Measurements from ENCODE around the gene GPR137. TPM values are rescaled to one million over a fixed set of nuclear protein-coding genes. Genes with fewer than 3 reads are reported as not detected.

Gene GPR137
- total and polyA plus RNA-seq, 4 donors, result 6.7 to 22.2 (median 9.0) TPM

DNA sequence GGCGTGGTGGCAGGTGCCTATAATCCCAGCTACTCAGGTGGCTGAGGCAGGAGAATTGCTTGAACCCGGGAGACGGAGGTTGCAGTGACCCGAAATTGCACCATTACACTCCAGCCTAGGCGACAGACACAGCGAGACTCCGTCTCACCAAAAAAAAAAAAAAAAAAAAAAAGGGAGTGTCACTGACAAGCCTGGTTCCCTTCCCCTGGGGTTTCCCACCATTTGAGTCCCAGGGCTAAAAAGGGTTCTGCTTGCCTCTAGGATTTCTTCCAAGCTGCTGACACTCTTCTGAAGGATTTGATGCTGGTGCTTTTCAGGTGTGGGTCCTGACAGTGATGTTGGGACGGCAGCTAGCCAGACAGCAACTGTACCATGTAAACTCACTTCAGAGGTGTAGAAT, 53.1 kb downstream of the GPR137 start:
- TF ChIP-seq RAD21 (IDR thresholded peaks at IDR 0.05) (no peak), HNF4A (conservative IDR thresholded peaks at IDR 0.05) (no peak), ZBTB33 (IDR thresholded peaks at IDR 0.05) (no peak), EGR1 (IDR thresholded peaks at IDR 0.05; ENCODE audit: low read depth in 2 of 2) (no peak), GABPA (IDR thresholded peaks at IDR 0.05 in 1 of 2, conservative IDR thresholded peaks at IDR 0.05 in 1 of 2) (no peak), TAF1 (conservative IDR thresholded peaks at IDR 0.05) (no peak), MAX (IDR thresholded peaks at IDR 0.05) (no peak)
- Histone ChIP-seq H3K36me3 (ENCODE audit: control insufficient read depth in 4 of 4, insufficient read depth in 3 of 4, low read depth in 1 of 4, low read length in 3 of 4) (no peaks in the 10 kb centered on the region), H3K4me1 (ENCODE audit: control insufficient read depth in 4 of 4, insufficient read depth in 4 of 4, low read length in 3 of 4) (peaks cover 0 to 12% (median 7%) of the 10 kb centered on the region in 4 donors), H3K27me3 (ENCODE audit: control insufficient read depth in 4 of 4, insufficient read depth in 4 of 4, low read length in 3 of 4) (no peaks in the 10 kb centered on the region), H3K27ac (ENCODE audit: low read depth in 1 of 2, low read length in 2 of 2) (no peak overlapping the region), H3K4me3 (ENCODE audit: low read depth in 1 of 3, low read length in 3 of 3) (no peak overlapping the region), H3K9me3 (ENCODE audit: control insufficient read depth in 4 of 4, low read length in 3 of 4) (no peaks in the 10 kb centered on the region), H3K9ac (ENCODE audit: low read depth in 1 of 2, low read length in 2 of 2) (no peak overlapping the region)
- no peak for DNase-seq (ENCODE audit: low spot score)
- 88% methylated on average over 8 of the region's 8 CpGs for WGBS

Small RNA genes within 50 kb of the gene (small RNA-seq; reads per million reads assigned to genes)
- not detected for gene RF00019

Other genes with a start within 250 kb of the GPR137 start
- gene FLRT1, start 249.9 kb upstream of the GPR137 start, total RNA-seq, result under 1 TPM in 1 of 2 donors, not detected in 1; 0.05 TPM
- gene FLRT1, start 249.9 kb upstream of the GPR137 start, polyA plus RNA-seq, result under 1 TPM; 0.02 to 0.32 TPM
- gene MACROD1, start 119.7 kb upstream of the GPR137 start, total RNA-seq, result 10 to 100 TPM in 1 of 2 donors, 1 to 10 TPM in 1; 8.9 to 12.6 TPM
- gene MACROD1, start 119.7 kb upstream of the GPR137 start, polyA plus RNA-seq, result 10 to 100 TPM; 13.5 to 25.9 TPM
- 10 to 100 TPM; 51.3 to 58.1 TPM for gene STIP1, start 99.7 kb upstream of the GPR137 start, total RNA-seq
- 10 to 100 TPM; 22.6 to 33.7 TPM for gene STIP1, start 99.7 kb upstream of the GPR137 start, polyA plus RNA-seq
- gene FERMT3, start 79.1 kb upstream of the GPR137 start, total RNA-seq, result 10 to 100 TPM; 11.0 to 47.2 TPM
- gene FERMT3, start 79.1 kb upstream of the GPR137 start, polyA plus RNA-seq, result 1 to 10 TPM; 3.4 to 8.5 TPM
- 10 to 100 TPM; 14.0 to 22.9 TPM for gene TRPT1, start 59.7 kb upstream of the GPR137 start, total RNA-seq
- gene TRPT1, start 59.7 kb upstream of the GPR137 start, polyA plus RNA-seq, result 10 to 100 TPM; 18.7 to 37.8 TPM
- gene NUDT22, start 59.6 kb upstream of the GPR137 start, total RNA-seq, result 10 to 100 TPM; 20.0 to 47.8 TPM
- gene NUDT22, start 59.6 kb upstream of the GPR137 start, polyA plus RNA-seq, result 10 to 100 TPM; 37.9 to 44.5 TPM
- gene DNAJC4, start 55.3 kb upstream of the GPR137 start, total RNA-seq, result 10 to 100 TPM in 1 of 2 donors, 1 to 10 TPM in 1; 8.5 to 25.9 TPM
- 10 to 100 TPM; 22.7 to 24.3 TPM for gene DNAJC4, start 55.3 kb upstream of the GPR137 start, polyA plus RNA-seq
- 1 to 10 TPM; 3.6 to 9.5 TPM for gene VEGFB, start 51.3 kb upstream of the GPR137 start, total RNA-seq
- 10 to 100 TPM; 11.9 to 17.3 TPM for gene VEGFB, start 51.3 kb upstream of the GPR137 start, polyA plus RNA-seq
- gene FKBP2, start 44.8 kb upstream of the GPR137 start, total RNA-seq, result 10 to 100 TPM; 60.8 to 79.0 TPM
- 100 to 1,000 TPM; 170 to 241 TPM for gene FKBP2, start 44.8 kb upstream of the GPR137 start, polyA plus RNA-seq
- gene PPP1R14B, start 38.9 kb upstream of the GPR137 start, total RNA-seq, result 10 to 100 TPM; 34.9 to 41.7 TPM
- gene PPP1R14B, start 38.9 kb upstream of the GPR137 start, polyA plus RNA-seq, result 10 to 100 TPM; 24.2 to 57.6 TPM
- 1 to 10 TPM; 7.7 to 8.5 TPM for gene PLCB3, start 34.3 kb upstream of the GPR137 start, total RNA-seq
- 1 to 10 TPM in 1 of 2 donors, under 1 TPM in 1; 0.79 to 3.1 TPM for gene PLCB3, start 34.3 kb upstream of the GPR137 start, polyA plus RNA-seq
- gene BAD, start 1.2 kb upstream of the GPR137 start, total RNA-seq, result 10 to 100 TPM; 16.0 to 21.1 TPM
- gene BAD, start 1.2 kb upstream of the GPR137 start, polyA plus RNA-seq, result 10 to 100 TPM; 39.3 to 39.5 TPM
- not detected for gene KCNK4, start 5.5 kb downstream of the GPR137 start, total RNA-seq
- not detected for gene KCNK4, start 5.5 kb downstream of the GPR137 start, polyA plus RNA-seq
- under 1 TPM in 1 of 2 donors, not detected in 1; 0.42 TPM for gene CATSPERZ, start 14.5 kb downstream of the GPR137 start, total RNA-seq
- gene CATSPERZ, start 14.5 kb downstream of the GPR137 start, polyA plus RNA-seq, result not detected
- gene ESRRA, start 19.7 kb downstream of the GPR137 start, total RNA-seq, result 10 to 100 TPM; 19.8 to 64.8 TPM
- 10 to 100 TPM; 13.9 to 55.3 TPM for gene ESRRA, start 19.7 kb downstream of the GPR137 start, polyA plus RNA-seq
- gene TRMT112, start 31.7 kb downstream of the GPR137 start, total RNA-seq, result 100 to 1,000 TPM in 1 of 2 donors, 10 to 100 TPM in 1; 52.5 to 137 TPM
- gene TRMT112, start 31.7 kb downstream of the GPR137 start, polyA plus RNA-seq, result 100 to 1,000 TPM; 130 to 132 TPM
- 10 to 100 TPM; 66.8 to 93.4 TPM for gene PRDX5, start 32.3 kb downstream of the GPR137 start, total RNA-seq
- gene PRDX5, start 32.3 kb downstream of the GPR137 start, polyA plus RNA-seq, result 100 to 1,000 TPM; 176 to 201 TPM
- gene CCDC88B, start 54.4 kb downstream of the GPR137 start, total RNA-seq, result 1 to 10 TPM; 4.4 to 4.9 TPM
- 1 to 10 TPM; 3.5 to 3.6 TPM for gene CCDC88B, start 54.4 kb downstream of the GPR137 start, polyA plus RNA-seq
- gene RPS6KA4, start 73.3 kb downstream of the GPR137 start, total RNA-seq, result 10 to 100 TPM; 10.8 to 13.5 TPM
- 1 to 10 TPM; 2.0 to 9.1 TPM for gene RPS6KA4, start 73.3 kb downstream of the GPR137 start, polyA plus RNA-seq